ENCODE results near the gene TOR1A.
"Not testable (repeated sequence)": the region's sequence is repeated elsewhere in the genome, so short reads cannot be mapped to it uniquely, and the experiment has no call there.

The TOR1A gene

GRCh38 chr9:129781981-129782380 is 42.0 kb downstream of the TOR1A start:
- DNase-seq (ENCODE audit: low read depth), result no peak

- DNase-seq (ENCODE audit: low read depth), result no peak
Measured at GRCh38 chr9:129781131-129781530, 42.8 kb downstream of the TOR1A start.

GRCh38 chr9:129779560-129780190 is 44.3 kb downstream of the TOR1A start:
- DNase-seq (ENCODE audit: low read depth), result no peak

- DNase-seq (ENCODE audit: low read depth), result no peak
Measured at GRCh38 chr9:129778469-129778868, 45.5 kb downstream of the TOR1A start.

GRCh38 chr9:129777769-129778130 is 46.2 kb downstream of the TOR1A start:
- no peak for DNase-seq (ENCODE audit: low read depth)

GRCh38 chr9:129776938-129777768 is 46.8 kb downstream of the TOR1A start:
- no peak for DNase-seq (ENCODE audit: low read depth)

GRCh38 chr9:129776566-129776937 is 47.4 kb downstream of the TOR1A start:
- DNase-seq (ENCODE audit: low read depth), result no peak

GRCh38 chr9:129776096-129776495 is 47.8 kb downstream of the TOR1A start:
- not testable (repeated sequence) for DNase-seq (ENCODE audit: low read depth)

GRCh38 chr9:129775448-129775798 is 48.5 kb downstream of the TOR1A start:
- no peak for DNase-seq (ENCODE audit: low read depth)

GRCh38 chr9:129774791-129775447 is 49.0 kb downstream of the TOR1A start:
- DNase-seq (ENCODE audit: low read depth), result no peak

GRCh38 chr9:129773262-129774048 is 50.5 kb downstream of the TOR1A start:
- DNase-seq (ENCODE audit: low read depth), result no peak

GRCh38 chr9:129770741-129771140 is 53.2 kb downstream of the TOR1A start:
- no peak for DNase-seq (ENCODE audit: low read depth)

- no peak for DNase-seq (ENCODE audit: low read depth)
Measured at GRCh38 chr9:129769669-129770068, 54.3 kb downstream of the TOR1A start.

- no peak for DNase-seq (ENCODE audit: low read depth)
Measured at GRCh38 chr9:129768486-129768885, 55.5 kb downstream of the TOR1A start.

GRCh38 chr9:129765764-129766317 is 58.1 kb downstream of the TOR1A start:
- DNase-seq (ENCODE audit: low read depth), result no peak

- no peak for DNase-seq (ENCODE audit: low read depth)
Measured at GRCh38 chr9:129762985-129763926, 60.7 kb downstream of the TOR1A start.

Data from activated T-helper 1 cell treated with Interleukin-2 at 50 U/mL for 16 hours (primary cell).